Loucy (cell line): ENCODE measurements around the gene FBLN2.

Experiments
- EZH2phosphoT487 ChIP-seq: fragments of 200-600 bp; IDR thresholded peaks from 2 replicates; pipeline ENCODE4 v1.6.1; 2018; ENCODE audit warnings: antibody characterized with exemption, mild to moderate bottlenecking, moderate library complexity, borderline replicate concordance
- TF ChIP-seq, protein P1 (sequence below): fragments of 200-600 bp; sonication (generic); conservative IDR thresholded peaks from 2 replicates; pipeline ENCODE4 v1.5.1; 2014; ENCODE audit warnings: mild to moderate bottlenecking, antibody characterized with exemption, low read length

DNA sequence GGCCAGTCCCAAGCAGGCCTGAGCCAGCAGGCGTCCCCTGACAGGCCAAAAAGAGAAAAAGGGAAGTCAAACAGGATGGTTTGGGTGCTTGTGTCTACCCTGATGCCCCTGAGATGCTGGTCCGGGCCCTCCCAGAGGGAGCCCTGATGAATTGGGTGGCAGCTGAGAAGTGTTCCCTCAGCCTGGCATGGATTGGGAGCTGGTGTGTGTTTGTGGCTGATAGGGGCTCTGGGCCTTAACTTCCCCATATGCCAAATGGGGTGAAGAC lies 1.4 kb downstream of the FBLN2 start:
- TF ChIP-seq, protein P1, sequence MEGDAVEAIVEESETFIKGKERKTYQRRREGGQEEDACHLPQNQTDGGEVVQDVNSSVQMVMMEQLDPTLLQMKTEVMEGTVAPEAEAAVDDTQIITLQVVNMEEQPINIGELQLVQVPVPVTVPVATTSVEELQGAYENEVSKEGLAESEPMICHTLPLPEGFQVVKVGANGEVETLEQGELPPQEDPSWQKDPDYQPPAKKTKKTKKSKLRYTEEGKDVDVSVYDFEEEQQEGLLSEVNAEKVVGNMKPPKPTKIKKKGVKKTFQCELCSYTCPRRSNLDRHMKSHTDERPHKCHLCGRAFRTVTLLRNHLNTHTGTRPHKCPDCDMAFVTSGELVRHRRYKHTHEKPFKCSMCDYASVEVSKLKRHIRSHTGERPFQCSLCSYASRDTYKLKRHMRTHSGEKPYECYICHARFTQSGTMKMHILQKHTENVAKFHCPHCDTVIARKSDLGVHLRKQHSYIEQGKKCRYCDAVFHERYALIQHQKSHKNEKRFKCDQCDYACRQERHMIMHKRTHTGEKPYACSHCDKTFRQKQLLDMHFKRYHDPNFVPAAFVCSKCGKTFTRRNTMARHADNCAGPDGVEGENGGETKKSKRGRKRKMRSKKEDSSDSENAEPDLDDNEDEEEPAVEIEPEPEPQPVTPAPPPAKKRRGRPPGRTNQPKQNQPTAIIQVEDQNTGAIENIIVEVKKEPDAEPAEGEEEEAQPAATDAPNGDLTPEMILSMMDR: no peak
- no peak for TF ChIP-seq EZH2phosphoT487
